ENCODE results near the gene KLHDC7B. TPM values are rescaled to one million over a fixed set of nuclear protein-coding genes. Genes with fewer than 3 reads are reported as not detected.
A peak's percentile ranks its signal among the peaks of the same experiment; 100 is the strongest.

KLHDC7B gene
- total RNA-seq, 1 experiment from 2014 or later, result 1.8 TPM

- TF ChIP-seq CTCF (IDR thresholded peaks at IDR 0.05) (peak; percentile 82), POLR2AphosphoS5 (IDR thresholded peaks at IDR 0.05; ENCODE audit: low read depth, low read length) (no peak), SIN3A (IDR thresholded peaks at IDR 0.05; ENCODE audit: borderline replicate concordance, insufficient read depth, low read depth, low read length) (no peak), TCF7L2 (IDR thresholded peaks at IDR 0.05; ENCODE audit: low read depth, low read length) (no peak), REST (IDR thresholded peaks at IDR 0.05; ENCODE audit: insufficient read depth in 1 of 2, low read depth in 2 of 2, low read length in 1 of 2) (peak; percentile 76 to 84)
- H3K4me3 ChIP-seq (ENCODE audit: low read depth in 2 of 2, low read length in 2 of 2), result peak overlapping the region in 1 of 2 experiments; percentile 29; a peak in 2 of 4 replicates
- POLR2A ChIA-PET, result no interaction called here
- CTCF ChIA-PET, result interaction anchor here (0.6 to 0.7 kb wide), 3 partner anchors 32 to 163 kb away, joined by 3 read pairs; no protein-coding TSS in a partner anchor
- H3K9me3 ChIP-seq (ENCODE audit: control insufficient read depth, insufficient read depth, low read depth, low read length), result no peaks in the 10 kb centered on the region
- ATAC-seq (peak; percentile 96), DNase-seq (ENCODE audit: low read depth, low spot score) (peak; percentile 35)
- no peaks in the 10 kb centered on the region for H3K36me3 ChIP-seq (ENCODE audit: control insufficient read depth, insufficient read depth, low read length)
- intact Hi-C loops (cut with micrococcal nuclease; ENCODE audit: unreplicated experiment), result no loop called here
- in situ Hi-C loops (cut with HindIII; ENCODE audit: low pct_unique_long_range_greater_than_20kb, low sequenced_read_pairs), result no loop called here
- no TSS peak for BruUV-seq (replicated peaks)
- no peaks in the 10 kb centered on the region for H3K27me3 ChIP-seq (ENCODE audit: control insufficient read depth, insufficient read depth, low read length)
- 0 out of 2 replicates have a peak, but pooled peaks cover 3% of the 10 kb centered on the region for H3K4me1 ChIP-seq (ENCODE audit: control insufficient read depth, insufficient read depth, low read length)
- H3K27ac ChIP-seq (ENCODE audit: low read length), result no peak overlapping the region
These were observed 47.3 kb upstream of the KLHDC7B start for GRCh38 chr22:50498322-50498890.

- intact Hi-C loops (cut with micrococcal nuclease; ENCODE audit: unreplicated experiment), result no loop called here
- H3K9me3 ChIP-seq (ENCODE audit: control insufficient read depth, insufficient read depth, low read depth, low read length), result no peaks in the 10 kb centered on the region
- CTCF ChIA-PET, result no interaction called here
These were observed 45.2 kb upstream of the KLHDC7B start for GRCh38 chr22:50500452-50500851.

More at GRCh38 chr22:50500452-50500851, 45.2 kb upstream of the KLHDC7B start:
- DNase-seq (ENCODE audit: low read depth, low spot score) (no peak), ATAC-seq (no peak)
- no peak overlapping the region for H3K27ac ChIP-seq (ENCODE audit: low read length)
- no peak for TF ChIP-seq CTCF (IDR thresholded peaks at IDR 0.05)
- TF ChIP-seq REST (IDR thresholded peaks at IDR 0.05; ENCODE audit: insufficient read depth in 1 of 2, low read depth in 2 of 2, low read length in 1 of 2), result no peak
- no peaks in the 10 kb centered on the region; the same call in 1 of the 2 replicates for H3K36me3 ChIP-seq (ENCODE audit: control insufficient read depth, insufficient read depth, low read length)
- POLR2A ChIA-PET, result no interaction called here
- in situ Hi-C loops (cut with HindIII; ENCODE audit: low pct_unique_long_range_greater_than_20kb, low sequenced_read_pairs), result no loop called here
- 0 out of 2 replicates have a peak, but pooled peaks cover 3% of the 10 kb centered on the region for H3K4me1 ChIP-seq (ENCODE audit: control insufficient read depth, insufficient read depth, low read length)
- BruUV-seq (replicated peaks), result no TSS peak
- H3K27me3 ChIP-seq (ENCODE audit: control insufficient read depth, insufficient read depth, low read length), result no peaks in the 10 kb centered on the region
- H3K4me3 ChIP-seq (ENCODE audit: low read depth in 2 of 2, low read length in 2 of 2), result no peak overlapping the region

Data from Panc1 (cell line).